Inferior parietal cortex (tissue), 1 donor: Measurements from ENCODE around the gene PTH1R.

ENCODE experiments used
- DNase-seq: peaks from one replicate; pipeline ENCODE4 v3.0.0-alpha.2; 2016; ENCODE audit errors: extremely low spot score

PTH1R gene

DNA sequence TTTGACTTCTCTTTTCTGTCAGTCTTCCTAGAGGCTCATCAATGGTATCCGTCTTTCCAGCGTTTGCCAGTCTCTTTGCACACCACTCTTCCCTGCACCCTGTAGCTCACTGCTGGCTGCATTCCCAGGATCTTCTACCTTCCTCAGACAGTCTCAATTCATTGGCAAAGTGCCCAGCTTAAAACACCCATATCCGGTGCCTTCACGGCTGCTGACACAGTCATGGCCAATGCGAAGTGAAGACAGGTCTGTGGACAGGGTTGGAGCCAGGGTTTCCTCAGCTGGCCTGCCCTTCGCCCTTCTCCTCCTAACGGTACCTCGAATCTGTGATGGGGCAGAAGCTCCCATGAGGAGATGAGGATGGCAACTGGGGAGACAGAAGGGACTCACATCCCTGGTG lies 36.1 kb downstream of the PTH1R start:
- DNase-seq: no peak

DNA sequence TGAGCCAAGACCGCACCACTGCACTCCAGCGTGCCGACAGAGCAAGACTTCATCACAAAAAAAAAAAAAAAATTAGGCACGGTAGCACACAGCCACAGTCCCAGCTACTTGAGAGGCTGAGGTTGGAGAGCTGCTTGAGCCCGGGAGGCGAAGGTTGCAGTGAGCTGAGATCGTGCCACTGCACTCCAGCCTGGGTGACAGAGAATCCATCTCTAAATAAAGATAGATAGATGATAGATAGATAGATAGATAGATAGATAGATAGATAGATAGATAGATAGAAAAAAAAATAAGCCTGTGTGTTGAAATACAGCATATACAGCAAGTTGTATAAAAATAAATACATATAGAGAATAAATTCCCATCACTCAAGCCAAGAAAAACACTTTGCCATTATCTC lies 37.3 kb downstream of the PTH1R start:
- no peak for DNase-seq

DNA sequence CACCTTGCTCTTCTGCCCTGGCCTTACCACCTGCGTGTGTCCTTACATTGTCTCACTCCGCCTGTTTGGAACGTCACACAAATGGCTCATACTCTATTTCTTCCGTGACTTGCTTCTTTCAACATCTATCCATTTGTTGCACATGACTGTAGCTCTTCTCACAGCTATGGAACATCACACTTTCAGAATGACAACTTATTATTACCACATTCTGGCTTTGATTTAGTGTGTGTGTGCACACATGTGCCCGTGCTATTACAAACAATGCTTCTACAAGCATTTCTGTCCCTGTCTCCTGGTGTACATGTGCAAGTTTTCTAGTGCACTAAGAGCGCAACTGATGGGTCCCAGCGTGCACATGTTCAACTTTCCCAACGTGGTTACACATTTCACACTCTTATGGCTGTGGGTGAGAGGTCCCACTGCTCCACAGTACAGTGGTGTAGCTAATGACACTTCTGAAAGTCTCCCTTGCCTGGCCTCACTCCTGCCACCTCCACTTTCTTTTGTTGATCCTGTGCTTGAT lies 37.8 kb downstream of the PTH1R start:
- DNase-seq: no peak

DNA sequence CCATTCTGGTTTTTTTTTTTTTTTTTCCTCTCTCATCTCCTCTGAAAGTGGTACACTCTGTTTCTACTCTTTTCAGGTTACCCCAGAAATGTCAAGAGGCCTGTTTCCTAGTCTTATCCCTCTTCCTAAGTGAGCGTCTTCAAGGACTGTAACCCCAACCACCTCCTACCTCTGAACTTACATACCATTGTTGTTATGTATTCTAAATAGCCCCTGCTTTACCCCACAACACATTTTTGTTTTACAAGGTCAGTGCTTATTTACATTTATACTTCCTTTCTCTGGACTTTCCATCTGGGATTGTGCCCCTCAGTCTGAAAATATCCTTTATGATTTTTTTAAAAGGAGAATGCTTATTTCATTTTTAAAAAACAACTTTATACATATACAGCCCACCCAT lies 38.8 kb downstream of the PTH1R start:
- no peak for DNase-seq

DNA sequence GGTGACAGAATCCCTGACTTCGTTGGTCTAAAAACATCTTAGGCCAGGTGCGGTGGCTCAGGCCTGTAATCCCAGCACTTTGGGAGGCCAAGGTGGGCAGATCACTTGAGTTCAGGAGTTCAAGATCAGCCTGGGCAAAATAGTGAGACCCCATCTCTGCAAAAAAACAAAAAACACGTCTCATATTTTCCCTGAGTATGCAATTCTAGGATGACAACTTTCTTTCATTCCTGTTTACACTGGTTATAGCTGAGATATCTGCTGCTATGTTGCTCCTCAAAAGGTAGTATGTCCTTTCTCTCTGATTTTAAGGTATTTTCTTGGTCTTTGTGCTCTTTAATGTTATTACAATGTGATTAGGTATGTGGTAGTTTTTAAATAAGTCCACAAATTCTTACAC lies 39.3 kb downstream of the PTH1R start:
- no peak for DNase-seq

DNA sequence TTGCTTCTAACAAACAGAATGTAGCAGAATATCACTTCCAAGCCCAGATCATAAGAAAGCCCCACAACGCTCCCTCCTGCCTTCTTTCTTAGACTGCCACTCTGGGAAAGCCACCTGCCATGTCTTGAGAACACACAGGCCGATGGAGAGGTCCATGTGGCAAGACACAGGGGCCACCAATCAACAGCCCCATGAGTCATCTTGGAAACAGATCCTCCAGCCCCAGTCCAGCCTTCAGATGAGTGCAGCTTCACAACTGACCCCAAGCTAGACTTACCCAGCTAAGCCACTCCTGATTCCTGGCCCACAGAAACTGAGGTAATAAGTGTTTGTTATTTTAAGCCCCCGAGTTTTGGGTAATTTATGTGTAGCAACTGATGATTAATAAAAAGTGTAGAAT lies 39.7 kb downstream of the PTH1R start:
- DNase-seq: no peak

DNA sequence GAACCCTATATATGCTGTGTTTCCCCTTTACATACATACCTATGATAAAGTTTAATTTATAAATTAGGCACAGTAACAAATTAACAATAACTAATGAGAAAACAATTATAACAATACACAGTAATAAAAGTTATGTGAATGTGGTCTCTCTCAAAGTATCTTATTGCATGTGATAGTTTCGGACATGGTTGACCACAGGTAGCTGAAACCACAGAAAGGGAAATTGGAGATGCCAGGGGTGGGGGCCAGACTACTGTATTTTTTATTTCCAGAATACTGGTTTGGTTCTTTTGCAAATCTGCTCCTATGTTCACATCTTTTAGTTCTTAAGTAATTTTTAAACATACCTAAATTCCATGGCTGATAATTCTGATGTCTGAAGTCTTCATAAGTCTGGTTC lies 40.7 kb downstream of the PTH1R start:
- no peak for DNase-seq

DNA sequence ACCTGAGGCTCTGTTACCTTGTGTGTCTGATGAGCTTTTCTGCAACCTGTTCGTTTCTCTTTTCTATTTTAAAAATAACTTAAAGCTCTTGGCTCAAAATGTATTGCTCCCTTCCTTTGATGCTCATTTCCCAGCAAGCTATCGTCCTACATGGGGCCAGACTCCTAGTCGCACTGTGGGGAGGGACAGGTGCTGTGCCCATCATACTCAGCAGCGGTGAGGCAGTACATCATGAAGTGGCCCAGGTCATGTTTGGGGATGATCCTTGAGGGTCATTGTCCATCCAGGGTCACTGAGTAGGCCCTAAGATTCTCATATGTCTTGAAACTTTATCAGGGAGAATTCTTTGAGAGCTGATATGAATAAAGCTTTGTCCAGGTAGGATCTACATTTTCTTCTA lies 41.1 kb downstream of the PTH1R start:
- DNase-seq: no peak

DNA sequence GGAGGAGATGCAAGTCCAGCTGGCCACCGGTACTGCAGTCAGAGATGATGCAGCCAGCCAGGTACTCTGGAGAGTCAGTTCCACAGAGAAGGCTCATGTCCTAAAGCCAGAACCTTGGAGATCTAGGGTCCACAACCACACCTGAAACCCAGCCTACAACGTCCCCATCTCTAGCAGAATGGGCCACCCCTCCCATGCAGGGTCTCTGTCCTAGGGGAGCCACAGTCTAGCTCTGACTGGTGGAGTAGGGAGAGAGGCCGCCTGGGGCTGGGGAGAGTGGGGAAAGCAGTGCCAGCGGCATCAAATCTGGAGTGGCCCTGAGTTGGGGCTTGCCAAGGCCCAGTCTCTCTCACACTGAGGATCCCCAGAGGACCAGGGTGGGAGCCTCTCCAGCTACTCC lies 43.5 kb downstream of the PTH1R start:
- DNase-seq: no peak

DNA sequence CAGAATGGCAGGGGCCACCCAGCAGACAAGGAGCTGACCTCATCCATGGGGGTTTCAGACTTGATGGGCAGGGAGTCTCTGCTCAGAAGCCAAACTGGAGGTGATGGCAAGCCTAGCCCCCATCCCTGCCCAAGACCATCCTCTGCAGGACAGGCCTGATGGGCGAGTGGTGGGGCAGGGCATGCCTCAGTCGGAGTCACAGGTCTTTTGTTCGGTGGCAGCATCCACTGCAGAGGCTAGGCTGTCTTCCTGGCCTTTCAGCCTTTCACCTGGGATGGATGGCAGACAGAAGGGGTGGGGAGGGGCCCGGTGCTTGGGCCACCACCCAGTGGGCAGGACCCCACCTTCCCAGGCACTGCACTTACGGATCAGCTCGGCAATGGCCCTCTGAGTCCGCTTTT lies 44.4 kb downstream of the PTH1R start:
- DNase-seq: no peak

DNA sequence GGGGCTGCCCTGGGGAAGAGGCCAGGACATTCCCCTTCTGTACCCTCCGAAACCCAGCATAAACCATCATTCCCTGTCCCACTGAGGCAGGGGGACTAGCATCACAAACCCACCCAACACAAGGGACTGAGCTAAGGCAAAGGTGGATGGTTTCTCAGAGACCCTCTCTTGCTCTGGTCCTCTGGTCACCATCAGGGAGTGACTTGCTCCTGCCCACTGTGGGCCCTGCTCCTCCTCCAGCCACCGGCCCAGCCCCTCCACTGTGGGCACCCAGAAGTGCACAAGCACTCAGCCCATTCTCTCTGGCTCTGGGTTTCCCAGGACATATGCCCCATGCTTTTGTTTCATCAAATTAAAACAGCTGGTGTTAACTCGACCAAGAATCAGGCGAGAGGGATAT lies 44.9 kb downstream of the PTH1R start:
- no peak for DNase-seq

DNA sequence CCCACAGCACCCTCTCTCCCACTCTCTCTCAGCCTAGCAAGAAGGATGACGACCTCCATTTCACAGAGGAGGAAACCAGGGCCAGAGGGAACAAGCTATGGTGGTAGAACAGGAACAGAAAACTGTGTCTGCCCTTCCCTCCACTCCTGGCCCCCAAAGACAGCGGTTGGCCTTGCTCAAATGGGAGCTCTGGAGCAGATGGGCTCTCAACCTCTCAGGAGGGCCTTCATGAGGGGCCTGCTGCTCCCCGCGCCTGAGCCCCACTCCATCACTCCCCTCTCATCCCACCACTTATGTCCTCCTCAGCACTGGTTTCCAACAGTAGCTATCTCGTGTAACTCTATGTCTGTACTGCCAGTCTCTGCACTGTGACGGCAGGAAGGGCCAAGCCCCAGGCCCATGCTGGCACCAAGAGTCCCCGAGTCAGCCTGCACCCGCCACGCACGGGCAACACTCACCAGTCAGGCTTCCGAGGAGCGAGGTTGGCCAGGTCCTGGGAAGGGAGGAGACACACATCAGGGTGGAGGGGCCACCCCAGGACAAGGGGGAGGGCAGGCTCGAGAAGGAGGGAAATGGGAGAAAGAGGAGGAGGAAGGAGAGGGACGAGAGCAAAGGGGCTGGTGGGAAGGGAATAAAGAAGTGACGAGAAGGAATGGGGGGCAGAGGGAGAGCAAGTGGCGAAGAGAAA lies 45.5 kb downstream of the PTH1R start:
- no peak for DNase-seq

DNA sequence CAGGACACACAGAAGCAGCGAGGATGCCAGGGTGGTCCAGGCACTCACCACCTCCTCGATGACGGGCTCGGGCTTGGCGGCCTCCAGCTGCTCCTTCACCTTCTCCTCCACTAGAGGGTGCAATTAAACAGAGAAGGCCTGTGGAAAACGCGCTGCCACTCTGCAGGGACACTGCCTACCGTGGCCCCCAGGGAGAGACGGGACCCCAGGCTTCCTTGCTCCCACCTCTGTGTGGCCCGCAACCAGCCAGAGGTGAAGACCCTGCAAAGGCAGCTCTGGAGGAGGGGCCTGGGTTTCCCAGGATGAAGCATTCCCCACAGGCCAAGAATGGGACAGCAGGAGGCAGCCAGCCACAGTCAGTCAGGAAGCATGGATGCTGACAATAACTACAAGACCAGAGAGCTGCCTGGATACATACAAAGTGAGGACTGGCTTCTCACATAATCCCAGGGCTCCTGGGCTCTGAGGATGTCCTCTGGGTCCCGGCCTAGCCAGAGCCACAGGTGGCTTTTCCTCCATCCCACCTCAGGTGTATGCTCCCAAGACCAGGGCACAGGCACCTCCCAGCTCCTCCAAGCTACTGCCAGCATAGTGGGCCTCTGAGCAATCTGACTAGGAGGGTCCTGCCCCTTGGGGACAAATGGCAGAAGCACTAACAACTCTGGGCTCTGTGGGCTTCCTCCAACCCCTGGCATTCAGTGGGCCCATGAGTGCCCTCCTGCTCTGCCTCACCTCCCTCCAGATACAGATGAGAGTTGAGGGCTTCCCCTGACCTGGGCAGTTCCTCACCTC lies 46.2 kb downstream of the PTH1R start:
- peak; percentile 47 for DNase-seq

DNA sequence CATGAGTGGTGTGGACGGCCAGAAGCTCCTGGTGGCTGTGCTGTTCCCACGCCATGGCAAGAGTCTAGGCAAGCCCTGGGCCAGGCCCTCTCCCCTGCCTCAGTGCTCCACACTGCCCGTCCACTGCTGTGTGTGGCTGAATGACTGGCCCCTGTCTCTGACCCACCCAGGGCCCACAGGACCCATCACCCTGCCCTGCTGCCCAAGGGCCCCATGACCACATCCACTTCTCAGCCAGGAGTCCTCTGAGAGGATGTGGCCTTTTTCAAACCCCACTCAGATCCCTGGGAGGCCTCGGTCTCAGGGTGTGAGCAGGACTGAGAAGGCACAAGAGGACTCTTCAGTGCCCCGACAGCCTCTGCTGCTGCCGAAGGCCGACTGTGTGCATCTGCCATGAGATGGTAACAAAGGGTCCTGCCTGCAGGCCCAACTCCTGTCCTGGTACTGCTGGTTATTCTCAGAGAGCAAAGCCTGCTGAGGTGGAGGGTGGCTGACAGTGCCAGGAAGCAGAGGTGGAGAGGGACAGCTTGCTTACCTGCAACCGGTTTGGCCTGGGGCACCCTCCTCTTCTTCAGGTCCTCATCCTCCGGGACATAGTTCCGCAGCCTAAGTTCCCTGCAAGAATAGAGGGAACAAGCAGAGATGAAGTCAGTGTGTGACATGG lies 47.5 kb downstream of the PTH1R start:
- DNase-seq: no peak

DNA sequence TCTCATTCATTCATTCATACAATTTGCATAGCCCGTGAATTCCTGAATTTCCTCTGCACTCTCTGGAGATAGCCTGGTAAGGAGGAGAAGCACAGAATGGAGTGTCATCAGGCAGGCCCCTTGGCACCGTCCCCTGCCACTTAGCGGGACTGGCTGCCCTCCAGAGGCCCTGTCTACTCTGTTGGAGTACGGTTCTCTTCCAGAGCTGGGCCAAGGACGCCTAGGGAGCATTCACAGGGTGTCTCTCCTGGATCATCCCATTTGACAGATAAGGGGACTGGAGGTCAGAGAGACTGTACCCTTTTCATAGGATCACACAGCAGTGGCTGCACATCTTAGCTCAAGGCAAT lies 48.0 kb downstream of the PTH1R start:
- no peak for DNase-seq

DNA sequence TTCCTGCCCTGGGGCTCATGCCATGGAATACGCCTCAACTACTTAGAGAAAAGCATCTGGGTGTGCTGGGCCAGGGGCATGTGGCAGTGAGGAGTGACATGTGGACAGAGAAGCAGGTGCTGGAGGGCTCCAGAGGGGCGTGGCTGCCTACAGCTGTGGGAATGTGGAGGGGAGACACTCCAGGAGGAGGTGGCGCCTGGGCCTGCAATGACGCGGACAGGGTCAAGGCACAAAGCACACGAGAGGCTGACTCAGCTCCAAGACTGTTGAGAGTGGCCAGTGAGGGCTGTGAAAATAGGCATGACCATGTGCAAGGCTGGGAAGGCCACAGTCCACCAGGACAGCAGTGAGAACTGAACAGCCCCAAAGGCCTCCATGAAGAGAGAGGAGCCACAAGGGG lies 48.5 kb downstream of the PTH1R start:
- DNase-seq: no peak

DNA sequence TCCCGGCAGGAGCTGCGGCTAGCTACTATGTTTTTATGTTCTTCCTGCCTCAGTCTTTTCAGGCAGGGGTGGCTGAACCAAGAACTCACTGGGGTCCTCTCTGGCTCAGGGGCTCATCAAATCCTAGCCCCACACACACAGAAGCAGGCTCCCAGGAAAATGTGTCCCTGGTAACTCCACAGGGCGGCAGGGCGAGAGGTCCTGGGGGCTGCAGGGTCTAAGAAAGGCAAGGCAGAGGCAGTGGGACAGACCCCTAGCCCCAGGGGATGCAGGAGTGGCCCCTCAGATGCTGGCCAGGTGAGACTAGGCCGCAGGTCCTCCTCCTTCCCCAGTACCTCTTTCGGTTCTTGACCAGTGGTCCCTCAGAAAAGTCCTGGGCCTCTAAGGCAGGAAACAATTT lies 48.9 kb downstream of the PTH1R start:
- no peak for DNase-seq

DNA sequence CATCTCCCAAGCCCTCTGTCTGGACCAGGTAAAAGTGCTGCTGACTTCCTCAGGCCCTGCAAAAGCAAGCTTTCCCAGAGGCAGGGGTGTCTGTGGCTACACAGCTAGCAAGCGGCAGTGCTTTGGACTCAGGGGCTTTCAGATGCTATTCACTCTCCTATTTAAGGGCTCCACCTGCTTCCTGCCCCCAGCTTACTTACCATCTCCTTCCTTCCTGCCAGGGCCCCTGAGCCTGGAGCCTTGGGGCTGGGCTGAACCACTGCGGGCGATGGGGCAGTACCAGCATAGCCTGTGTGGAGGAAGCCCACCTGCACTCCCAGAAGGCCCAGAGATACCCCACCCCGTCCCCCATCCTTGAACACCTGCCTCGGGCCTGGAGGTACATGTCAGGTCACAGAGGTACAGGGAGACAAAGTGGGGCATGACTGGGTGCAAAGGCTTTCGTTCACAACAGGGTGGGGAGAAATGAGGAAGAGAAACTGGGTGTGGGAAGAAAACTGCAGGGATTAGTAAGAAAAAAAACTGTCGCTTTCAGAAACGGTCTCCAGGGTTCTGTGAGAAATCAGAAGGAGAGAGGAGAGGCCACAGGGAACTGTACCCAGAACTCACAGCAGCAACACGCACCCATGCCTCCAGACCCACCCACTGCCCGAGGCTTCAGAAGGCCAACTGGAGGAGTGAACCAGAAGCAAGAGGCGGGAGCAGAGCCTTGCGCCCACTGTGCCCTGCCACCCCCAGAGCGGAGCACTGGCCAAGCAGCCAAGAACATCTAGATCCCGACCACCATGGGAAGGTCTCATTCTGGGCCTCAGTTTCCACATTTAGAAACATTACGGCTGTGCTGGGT lies 49.6 kb downstream of the PTH1R start:
- DNase-seq: no peak

DNA sequence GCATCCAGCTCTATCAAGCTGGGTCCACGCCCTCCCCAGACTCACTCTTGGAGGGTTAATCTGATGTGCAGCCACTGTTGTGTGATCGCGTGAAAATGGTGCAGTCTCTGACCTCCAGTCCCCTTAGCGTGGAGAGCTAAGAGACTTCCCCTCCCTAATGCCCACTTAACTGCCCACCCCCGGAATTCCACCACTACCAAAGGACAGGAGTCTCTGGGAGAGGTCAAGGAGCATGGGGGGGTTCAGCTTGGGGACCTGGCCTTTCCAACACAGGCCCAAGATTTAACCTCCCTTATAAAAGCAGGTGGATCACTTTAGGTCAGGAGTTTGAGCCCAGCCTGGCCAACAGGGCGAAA lies 50.2 kb downstream of the PTH1R start:
- no peak for DNase-seq

DNA sequence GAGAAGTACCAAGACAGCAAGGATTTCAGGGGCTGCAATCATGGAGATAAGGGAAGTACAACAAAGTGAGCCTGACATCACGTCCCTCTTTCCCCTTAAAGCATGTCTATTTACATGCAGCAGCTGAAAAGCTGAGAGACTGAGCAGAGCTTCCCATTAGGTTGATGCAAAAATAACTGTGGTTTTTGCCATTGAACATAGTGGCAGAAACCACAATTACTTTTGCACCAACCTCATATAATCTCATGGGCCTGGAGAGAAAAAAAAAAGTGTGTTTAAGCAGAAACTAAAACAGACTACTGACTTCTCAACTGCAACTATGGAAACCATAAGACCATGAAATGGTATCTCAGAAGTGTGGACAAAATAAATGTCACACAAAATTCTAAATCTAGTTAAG lies 50.8 kb downstream of the PTH1R start:
- DNase-seq: no peak

DNA sequence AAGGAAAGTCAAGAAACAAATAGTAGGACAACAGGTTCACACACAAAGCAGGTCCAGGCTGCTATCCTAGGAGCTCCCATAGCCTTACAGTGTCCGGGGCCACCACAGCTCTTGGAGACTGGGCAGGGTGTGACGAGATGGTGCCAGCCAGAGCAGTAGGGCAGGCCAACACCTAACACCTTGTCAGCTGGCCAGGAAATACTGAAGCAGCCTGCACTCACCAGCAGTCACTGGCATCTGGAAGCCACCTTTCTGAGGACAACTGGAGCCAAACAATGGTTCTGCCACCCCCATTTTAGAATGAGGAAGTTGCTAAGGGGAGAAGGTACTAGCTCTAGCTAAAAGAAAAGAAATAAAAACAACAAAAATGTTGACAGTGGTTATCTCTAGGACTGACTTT lies 51.8 kb downstream of the PTH1R start:
- DNase-seq: no peak
